Chondrocyte (in vitro differentiated cells): Measurements from ENCODE around the gene A2M. TPM values are rescaled to one million over a fixed set of nuclear protein-coding genes. Genes with fewer than 3 reads are reported as not detected.

Experiments
- DNase-seq: peaks from one replicate; pipeline ENCODE4 v3.0.0; 2021; ENCODE audit warnings: mixed read lengths, low spot score
- H3K27ac Mint-ChIP-seq: one replicate; pipeline ENCODE4 v1.8.0; 2021; ENCODE audit warnings: mild to moderate bottlenecking, moderate library complexity, mixed read lengths; ENCODE audit not compliant: unreplicated experiment
- H3K27me3 Mint-ChIP-seq: 2 replicates; pipeline ENCODE4 v1.8.0; 2021; ENCODE audit warnings: low read depth, mixed read lengths
- H3K36me3 Mint-ChIP-seq: 2 replicates; pipeline ENCODE4 v1.8.0; 2021; ENCODE audit warnings: low read depth, mixed read lengths
- H3K4me1 Mint-ChIP-seq: 2 replicates; pipeline ENCODE4 v1.8.0; 2021; ENCODE audit warnings: low read depth, mild to moderate bottlenecking, mixed read lengths
- H3K4me3 Mint-ChIP-seq: one replicate; pipeline ENCODE4 v1.8.0; 2021; ENCODE audit warnings: mild to moderate bottlenecking, moderate library complexity, mixed read lengths; ENCODE audit not compliant: unreplicated experiment
- H3K9me3 Mint-ChIP-seq: 2 replicates; pipeline ENCODE4 v1.8.0; 2021; ENCODE audit warnings: low read depth, mixed read lengths
- total RNA-seq: library from RNA; stranded (reverse); gene quantifications from 3 replicates; pipeline ENCODE4 v1.2.1, GENCODE V29; 2021
- TF ChIP-seq, protein P1 (sequence below): fragments of 200-600 bp; sonication (generic); IDR thresholded peaks from 2 replicates; pipeline ENCODE4 v1.5.0; 2021; ENCODE audit warnings: antibody characterized with exemption, mild to moderate bottlenecking, moderate library complexity

The A2M gene
- total RNA-seq, 1 donor from 2014 or later, result 40.8 TPM

DNA sequence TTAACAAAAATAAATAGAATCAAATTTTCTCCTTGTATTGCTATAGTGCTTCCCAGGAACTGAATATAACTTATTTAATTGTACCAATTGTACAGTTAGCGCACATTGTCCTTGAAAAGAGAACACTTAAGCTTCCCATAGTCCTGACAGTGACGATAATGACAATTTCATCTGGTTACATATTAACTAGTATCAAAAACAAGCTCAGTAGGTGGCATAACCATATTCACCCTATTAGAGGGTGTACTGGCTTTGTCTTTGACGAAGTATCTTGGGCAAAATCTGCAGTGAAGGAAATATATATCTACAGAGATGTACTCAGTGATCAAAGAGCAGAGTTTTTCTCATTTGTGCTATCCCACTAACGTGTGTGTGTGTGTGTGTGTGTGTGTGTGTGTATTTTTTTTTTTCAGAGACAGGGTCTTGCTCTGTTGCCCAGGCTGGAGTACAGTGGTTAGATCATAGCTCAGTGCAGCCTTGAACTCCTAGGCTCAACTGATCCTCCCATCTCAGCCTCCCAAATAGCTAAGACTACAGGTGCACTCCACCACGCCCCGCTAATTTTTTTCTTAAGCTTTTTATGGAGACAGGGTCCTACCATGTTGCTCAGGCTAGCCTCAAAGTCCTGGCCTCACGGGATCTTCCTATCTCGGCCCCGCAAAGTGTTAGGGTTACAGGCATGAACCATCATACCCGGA is 4.9 kb upstream of the A2M start:
- Mint-ChIP-seq H3K4me1 (peaks cover 13% of the 10 kb centered on the region), H3K27ac (no peak overlapping the region), H3K4me3 (no peak overlapping the region), H3K27me3 (peaks cover 2% of the 10 kb centered on the region), H3K9me3 (no peaks in the 10 kb centered on the region), H3K36me3 (no peaks in the 10 kb centered on the region)
- TF ChIP-seq, protein P1, sequence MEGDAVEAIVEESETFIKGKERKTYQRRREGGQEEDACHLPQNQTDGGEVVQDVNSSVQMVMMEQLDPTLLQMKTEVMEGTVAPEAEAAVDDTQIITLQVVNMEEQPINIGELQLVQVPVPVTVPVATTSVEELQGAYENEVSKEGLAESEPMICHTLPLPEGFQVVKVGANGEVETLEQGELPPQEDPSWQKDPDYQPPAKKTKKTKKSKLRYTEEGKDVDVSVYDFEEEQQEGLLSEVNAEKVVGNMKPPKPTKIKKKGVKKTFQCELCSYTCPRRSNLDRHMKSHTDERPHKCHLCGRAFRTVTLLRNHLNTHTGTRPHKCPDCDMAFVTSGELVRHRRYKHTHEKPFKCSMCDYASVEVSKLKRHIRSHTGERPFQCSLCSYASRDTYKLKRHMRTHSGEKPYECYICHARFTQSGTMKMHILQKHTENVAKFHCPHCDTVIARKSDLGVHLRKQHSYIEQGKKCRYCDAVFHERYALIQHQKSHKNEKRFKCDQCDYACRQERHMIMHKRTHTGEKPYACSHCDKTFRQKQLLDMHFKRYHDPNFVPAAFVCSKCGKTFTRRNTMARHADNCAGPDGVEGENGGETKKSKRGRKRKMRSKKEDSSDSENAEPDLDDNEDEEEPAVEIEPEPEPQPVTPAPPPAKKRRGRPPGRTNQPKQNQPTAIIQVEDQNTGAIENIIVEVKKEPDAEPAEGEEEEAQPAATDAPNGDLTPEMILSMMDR, result no peak
- no peak for DNase-seq

DNA sequence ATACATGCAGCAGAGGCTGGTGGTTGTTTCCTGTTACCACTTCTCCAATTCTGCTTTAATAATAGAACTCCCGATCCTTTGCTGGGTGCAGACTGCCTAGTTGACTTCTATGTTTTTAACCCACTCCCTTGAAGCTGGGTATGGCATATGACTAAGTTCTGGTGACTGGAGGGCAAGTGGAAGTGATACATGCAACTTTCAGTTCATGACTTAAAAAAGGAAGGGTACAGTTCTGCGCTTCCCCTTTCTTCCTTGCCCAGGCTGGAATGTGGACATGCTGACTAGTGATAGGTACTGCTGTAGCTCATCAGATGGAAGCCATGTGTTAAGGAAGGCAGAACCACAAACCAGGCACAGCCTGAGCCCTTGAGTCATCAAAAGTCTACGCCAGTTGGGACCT is 2.4 kb upstream of the A2M start:
- H3K9me3 Mint-ChIP-seq, result no peaks in the 10 kb centered on the region
- H3K27ac Mint-ChIP-seq, result no peak overlapping the region
- TF ChIP-seq, protein P1, result no peak
- no peaks in the 10 kb centered on the region for H3K36me3 Mint-ChIP-seq
- H3K4me1 Mint-ChIP-seq, result peaks cover 17% of the 10 kb centered on the region
- DNase-seq, result no peak
- peaks cover 2% of the 10 kb centered on the region for H3K27me3 Mint-ChIP-seq
- no peak overlapping the region for H3K4me3 Mint-ChIP-seq

DNA sequence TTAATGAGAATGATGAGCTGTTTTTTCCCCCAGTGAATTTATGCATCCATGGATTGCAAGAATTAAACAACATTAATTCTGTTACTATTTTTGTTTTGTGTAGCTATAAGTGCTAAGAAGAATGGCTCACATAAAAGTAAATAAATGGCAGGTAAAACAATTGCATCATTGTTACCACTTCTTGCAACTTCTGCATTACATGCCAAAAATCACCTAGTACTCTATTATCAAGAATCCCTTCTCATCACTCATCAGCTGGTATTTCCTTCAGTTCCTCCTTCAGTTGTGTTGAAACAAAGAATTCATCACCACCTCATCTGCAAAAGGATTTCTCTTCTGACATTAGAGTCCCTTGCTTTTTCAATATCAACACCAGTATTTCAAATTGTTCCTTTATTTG is 773 bp downstream of the A2M start:
- Mint-ChIP-seq H3K27me3 (no peaks in the 10 kb centered on the region), H3K4me3 (peak overlapping the region; percentile 63), H3K36me3 (no peaks in the 10 kb centered on the region), H3K9me3 (no peaks in the 10 kb centered on the region), H3K27ac (no peak overlapping the region), H3K4me1 (peaks cover 17% of the 10 kb centered on the region)
- TF ChIP-seq, protein P1, result no peak
- DNase-seq, result no peak

DNA sequence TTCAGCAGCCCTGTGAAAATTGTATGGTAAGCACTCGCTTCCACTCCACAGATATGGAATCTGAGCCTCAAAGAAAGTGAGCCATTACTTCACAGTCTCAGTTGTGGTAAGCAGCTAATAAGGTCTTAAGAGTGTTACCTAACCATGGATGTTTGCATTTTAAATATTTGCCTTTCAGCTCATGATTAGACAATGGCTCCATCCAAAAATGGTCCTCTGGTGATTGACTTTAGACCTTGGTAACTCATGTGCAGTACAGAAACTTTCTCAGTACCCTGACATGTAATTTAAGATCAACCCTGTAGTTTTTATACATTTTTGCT is 1.8 kb downstream of the A2M start:
- Mint-ChIP-seq H3K4me1 (peaks cover 17% of the 10 kb centered on the region), H3K4me3 (no peak overlapping the region), H3K9me3 (no peaks in the 10 kb centered on the region), H3K27ac (no peak overlapping the region), H3K27me3 (no peaks in the 10 kb centered on the region), H3K36me3 (no peaks in the 10 kb centered on the region)
- TF ChIP-seq, protein P1, result no peak
- no peak for DNase-seq

DNA sequence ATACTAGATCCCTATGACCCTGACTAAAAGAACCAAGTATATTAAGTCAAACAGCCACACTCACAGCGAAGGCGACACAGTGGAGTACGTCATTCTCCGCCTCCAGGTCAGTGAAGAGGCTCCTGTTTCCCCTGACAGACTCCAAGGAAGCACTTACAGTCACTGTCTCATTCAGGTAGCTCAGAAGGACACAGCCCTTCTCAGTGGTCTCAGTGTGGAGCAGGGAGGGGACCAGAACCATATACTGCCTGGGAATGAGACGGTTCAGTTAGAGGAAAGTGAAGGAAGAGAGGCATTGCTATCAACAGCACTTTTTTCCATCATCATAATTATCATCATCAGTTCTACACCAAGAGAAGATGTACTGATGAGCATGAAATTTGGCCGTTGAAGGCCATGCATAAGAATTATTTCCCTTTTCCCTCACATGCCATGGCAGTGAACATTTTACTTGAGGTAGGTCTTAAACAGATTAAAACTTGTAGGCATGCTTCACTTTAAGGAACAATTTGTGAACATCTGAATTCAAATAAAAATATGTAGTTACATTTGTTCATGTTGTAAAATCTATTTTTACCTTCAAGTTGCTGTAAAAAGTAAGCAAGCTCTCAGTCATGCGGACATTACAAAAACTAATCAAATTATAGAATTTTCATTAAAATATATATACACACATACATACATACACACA is 2.3 kb downstream of the A2M start:
- H3K27me3 Mint-ChIP-seq, result no peaks in the 10 kb centered on the region
- no peaks in the 10 kb centered on the region for H3K36me3 Mint-ChIP-seq
- no peaks in the 10 kb centered on the region for H3K9me3 Mint-ChIP-seq
- H3K4me1 Mint-ChIP-seq, result peaks cover 17% of the 10 kb centered on the region
- no peak overlapping the region for H3K4me3 Mint-ChIP-seq
- TF ChIP-seq, protein P1, result no peak
- no peak for DNase-seq
- H3K27ac Mint-ChIP-seq, result no peak overlapping the region
